ENCODE results near the gene TRAM2.
A peak's percentile ranks its signal among the peaks of the same experiment; 100 is the strongest.

Gene TRAM2

GRCh38 chr6:52577778-52578463 is 1.1 kb upstream of the TRAM2 start:
- DNase-seq (ENCODE audit: low read depth, low spot score) = no peak
- in situ Hi-C loops (cut with HindIII; ENCODE audit: low sequenced_read_pairs) = no loop called here
- H3K4me3 ChIP-seq (ENCODE audit: low read depth, low read length) = peak overlapping the region; percentile 61
- TF ChIP-seq, protein P1, sequence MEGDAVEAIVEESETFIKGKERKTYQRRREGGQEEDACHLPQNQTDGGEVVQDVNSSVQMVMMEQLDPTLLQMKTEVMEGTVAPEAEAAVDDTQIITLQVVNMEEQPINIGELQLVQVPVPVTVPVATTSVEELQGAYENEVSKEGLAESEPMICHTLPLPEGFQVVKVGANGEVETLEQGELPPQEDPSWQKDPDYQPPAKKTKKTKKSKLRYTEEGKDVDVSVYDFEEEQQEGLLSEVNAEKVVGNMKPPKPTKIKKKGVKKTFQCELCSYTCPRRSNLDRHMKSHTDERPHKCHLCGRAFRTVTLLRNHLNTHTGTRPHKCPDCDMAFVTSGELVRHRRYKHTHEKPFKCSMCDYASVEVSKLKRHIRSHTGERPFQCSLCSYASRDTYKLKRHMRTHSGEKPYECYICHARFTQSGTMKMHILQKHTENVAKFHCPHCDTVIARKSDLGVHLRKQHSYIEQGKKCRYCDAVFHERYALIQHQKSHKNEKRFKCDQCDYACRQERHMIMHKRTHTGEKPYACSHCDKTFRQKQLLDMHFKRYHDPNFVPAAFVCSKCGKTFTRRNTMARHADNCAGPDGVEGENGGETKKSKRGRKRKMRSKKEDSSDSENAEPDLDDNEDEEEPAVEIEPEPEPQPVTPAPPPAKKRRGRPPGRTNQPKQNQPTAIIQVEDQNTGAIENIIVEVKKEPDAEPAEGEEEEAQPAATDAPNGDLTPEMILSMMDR (IDR thresholded peaks at IDR 0.05; ENCODE audit: low read depth, low read length) = no peak

- peak; percentile 77 for DNase-seq (ENCODE audit: low read depth, low spot score)
- in situ Hi-C loops (cut with HindIII; ENCODE audit: low sequenced_read_pairs) = no loop called here
- TF ChIP-seq, protein P1 (IDR thresholded peaks at IDR 0.05; ENCODE audit: low read depth, low read length) = peak; percentile 57
- peak overlapping the region; percentile 87 for H3K4me3 ChIP-seq (ENCODE audit: low read depth, low read length)
Observed at GRCh38 chr6:52576392-52577021, 353 bp downstream of the TRAM2 start.

GRCh38 chr6:52576054-52576391 is 837 bp downstream of the TRAM2 start:
- in situ Hi-C loops (cut with HindIII; ENCODE audit: low sequenced_read_pairs) = no loop called here
- peak overlapping the region; percentile 87 for H3K4me3 ChIP-seq (ENCODE audit: low read depth, low read length)
- DNase-seq (ENCODE audit: low read depth, low spot score) = no peak
- TF ChIP-seq, protein P1 (IDR thresholded peaks at IDR 0.05; ENCODE audit: low read depth, low read length) = no peak

GRCh38 chr6:52575502-52575892 is 1.4 kb downstream of the TRAM2 start:
- TF ChIP-seq, protein P1 (IDR thresholded peaks at IDR 0.05; ENCODE audit: low read depth, low read length) = no peak
- H3K4me3 ChIP-seq (ENCODE audit: low read depth, low read length) = peak overlapping the region; percentile 87
- no peak for DNase-seq (ENCODE audit: low read depth, low spot score)
- in situ Hi-C loops (cut with HindIII; ENCODE audit: low sequenced_read_pairs) = no loop called here

DNA sequence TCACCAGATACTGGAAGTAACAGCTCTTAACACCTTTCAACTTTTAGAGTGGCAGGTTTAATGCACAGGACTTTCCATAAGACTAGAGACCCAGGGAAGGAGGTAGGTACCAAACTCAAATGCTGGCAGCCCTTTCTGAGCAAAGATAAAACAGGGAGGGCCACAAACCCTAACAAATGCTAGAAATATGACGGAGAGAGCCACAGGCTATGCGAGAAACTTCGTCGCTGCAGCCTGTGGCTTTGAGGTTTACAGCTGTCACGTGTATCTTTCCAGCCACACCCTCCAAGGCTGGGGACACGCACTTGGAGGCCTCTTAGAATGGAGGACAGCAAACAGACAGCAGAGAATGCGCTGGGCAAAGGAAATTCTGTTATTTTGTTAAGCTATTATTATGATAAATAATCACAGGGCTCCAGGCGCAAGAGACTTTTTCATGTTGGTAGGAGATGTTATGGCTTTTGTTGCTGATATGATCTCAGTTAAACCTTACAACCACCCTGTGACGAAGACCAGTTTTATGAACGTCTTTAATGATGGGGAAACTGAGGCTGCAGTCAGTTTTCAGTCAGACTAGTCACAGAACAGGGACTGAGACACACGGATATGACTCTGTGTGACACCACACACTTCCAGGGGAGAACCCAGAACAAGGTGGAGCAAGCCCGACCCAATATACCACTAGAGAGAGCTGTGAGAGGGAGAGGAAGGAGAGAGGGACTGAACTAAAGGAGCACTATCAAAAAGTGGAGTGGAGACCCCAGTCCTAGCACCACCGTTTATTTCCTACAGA is 2.0 kb downstream of the TRAM2 start:
- in situ Hi-C loops (cut with HindIII; ENCODE audit: low sequenced_read_pairs) = no loop called here
- no peak for DNase-seq (ENCODE audit: low read depth, low spot score)
- TF ChIP-seq, protein P1 (IDR thresholded peaks at IDR 0.05; ENCODE audit: low read depth, low read length) = no peak
- peak overlapping the region; percentile 87 for H3K4me3 ChIP-seq (ENCODE audit: low read depth, low read length)

GRCh38 chr6:52573295-52573694 is 3.6 kb downstream of the TRAM2 start:
- in situ Hi-C loops (cut with HindIII; ENCODE audit: low sequenced_read_pairs) = no loop called here

More at GRCh38 chr6:52573295-52573694, 3.6 kb downstream of the TRAM2 start:
- no peak for DNase-seq (ENCODE audit: low read depth, low spot score)
- peak overlapping the region; percentile 87 for H3K4me3 ChIP-seq (ENCODE audit: low read depth, low read length)
- TF ChIP-seq, protein P1 (IDR thresholded peaks at IDR 0.05; ENCODE audit: low read depth, low read length) = peak; percentile 17
